ENCODE results near the gene TMEM54.
"Not testable (repeated sequence)": the region's sequence is repeated elsewhere in the genome, so short reads cannot be mapped to it uniquely, and the experiment has no call there.

The TMEM54 gene

GRCh38 chr1:32918179-32918578, 17.0 kb upstream of the TMEM54 start:
- DNase-seq: no peak

- DNase-seq: no peak
Observed at GRCh38 chr1:32917521-32917920, 16.3 kb upstream of the TMEM54 start.

- no peak for DNase-seq
Observed at GRCh38 chr1:32915766-32916706, 14.8 kb upstream of the TMEM54 start.

GRCh38 chr1:32910319-32910718, 9.1 kb upstream of the TMEM54 start:
- no peak for DNase-seq

GRCh38 chr1:32907435-32907834, 6.2 kb upstream of the TMEM54 start:
- no peak for DNase-seq

GRCh38 chr1:32906654-32907053, 5.5 kb upstream of the TMEM54 start:
- DNase-seq: no peak

GRCh38 chr1:32905588-32905987, 4.4 kb upstream of the TMEM54 start:
- not testable (repeated sequence) for DNase-seq

GRCh38 chr1:32904797-32905196, 3.6 kb upstream of the TMEM54 start:
- no peak for DNase-seq

GRCh38 chr1:32903991-32904785, 3.0 kb upstream of the TMEM54 start:
- no peak for DNase-seq

GRCh38 chr1:32902535-32902920, 1.3 kb upstream of the TMEM54 start:
- no peak for DNase-seq

- no peak for DNase-seq
Observed at GRCh38 chr1:32901823-32902534, 790 bp upstream of the TMEM54 start.

GRCh38 chr1:32900371-32900955, 726 bp downstream of the TMEM54 start:
- DNase-seq: no peak

GRCh38 chr1:32899586-32900296, 1.4 kb downstream of the TMEM54 start:
- no peak for DNase-seq

GRCh38 chr1:32898958-32899357, 2.2 kb downstream of the TMEM54 start:
- DNase-seq: no peak

- DNase-seq: no peak
Observed at GRCh38 chr1:32898056-32898455, 3.1 kb downstream of the TMEM54 start.

- no peak for DNase-seq
Observed at GRCh38 chr1:32897082-32898049, 3.8 kb downstream of the TMEM54 start.

- DNase-seq: no peak
Observed at GRCh38 chr1:32896451-32896850, 4.7 kb downstream of the TMEM54 start.

- DNase-seq: no peak
Observed at GRCh38 chr1:32895325-32896215, 5.6 kb downstream of the TMEM54 start.

- DNase-seq: no peak
Observed at GRCh38 chr1:32894681-32895080, 6.5 kb downstream of the TMEM54 start.

All from femur (tissue), 1 donor.